Activated T-cell treated with anti-CD3 and anti-CD28 coated beads for 1 hour (primary cell): ENCODE data around the gene C19orf67.

Source experiments
- DNase-seq: peaks from one replicate; pipeline ENCODE4 v3.0.0-alpha.2; 2020; ENCODE audit warnings: low read depth

The C19orf67 gene

GRCh38 chr19:14107581-14108461 is 22.2 kb upstream of the C19orf67 start:
- no peak for DNase-seq

DNA sequence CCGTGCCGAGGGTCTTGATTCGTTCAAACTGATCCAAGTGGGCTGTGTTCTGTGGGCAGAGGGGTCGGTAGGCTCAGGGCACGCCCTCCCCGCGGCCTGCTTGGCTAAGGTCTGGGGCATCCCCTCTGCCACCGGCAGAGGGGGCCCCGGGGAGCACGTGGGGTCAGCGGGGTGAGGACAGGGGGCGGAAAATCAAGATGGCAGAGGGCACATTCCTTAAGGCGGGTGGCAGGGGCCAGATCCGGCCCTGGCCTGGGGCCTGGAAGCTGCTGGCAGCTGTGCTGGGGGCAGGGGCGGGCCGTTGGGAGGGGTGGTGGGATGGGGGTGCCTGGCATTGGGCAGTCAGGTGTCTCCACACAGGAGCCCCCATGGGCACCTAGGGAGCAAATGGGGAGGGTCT is 21.3 kb upstream of the C19orf67 start:
- no peak for DNase-seq

- DNase-seq: no peak
Measured at GRCh38 chr19:14105680-14106079, 20.1 kb upstream of the C19orf67 start.

GRCh38 chr19:14103310-14103709 is 17.7 kb upstream of the C19orf67 start:
- DNase-seq: no peak

- DNase-seq: no peak
Measured at GRCh38 chr19:14102756-14103155, 17.2 kb upstream of the C19orf67 start.

GRCh38 chr19:14102102-14102696 is 16.6 kb upstream of the C19orf67 start:
- DNase-seq: no peak

DNA sequence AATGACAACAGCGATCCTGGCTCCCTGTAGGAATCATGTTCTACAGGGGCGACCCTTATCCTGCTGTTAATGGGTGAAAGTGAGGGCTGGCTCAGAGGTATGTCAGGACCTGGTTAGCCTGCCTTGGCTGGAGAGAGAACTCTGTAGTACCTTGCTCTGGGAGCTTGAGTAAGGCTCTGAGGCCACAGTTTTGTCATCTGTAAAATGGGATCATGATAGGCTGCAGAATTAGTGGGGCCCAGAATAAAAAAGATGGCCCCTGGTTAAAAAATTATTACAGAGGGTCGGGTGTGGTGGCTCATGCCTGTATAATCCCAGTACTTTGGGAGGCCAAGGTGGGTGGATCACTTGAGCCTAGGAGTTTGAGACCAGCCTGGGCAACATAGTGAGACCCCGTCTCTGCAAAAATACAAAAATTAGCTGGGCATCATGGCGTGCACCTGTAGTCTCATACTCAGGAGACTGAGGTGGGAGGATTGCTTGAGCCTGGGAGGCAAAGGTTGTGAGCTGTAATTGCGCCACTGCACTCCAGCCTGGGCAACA is 15.5 kb upstream of the C19orf67 start:
- DNase-seq: no peak

DNA sequence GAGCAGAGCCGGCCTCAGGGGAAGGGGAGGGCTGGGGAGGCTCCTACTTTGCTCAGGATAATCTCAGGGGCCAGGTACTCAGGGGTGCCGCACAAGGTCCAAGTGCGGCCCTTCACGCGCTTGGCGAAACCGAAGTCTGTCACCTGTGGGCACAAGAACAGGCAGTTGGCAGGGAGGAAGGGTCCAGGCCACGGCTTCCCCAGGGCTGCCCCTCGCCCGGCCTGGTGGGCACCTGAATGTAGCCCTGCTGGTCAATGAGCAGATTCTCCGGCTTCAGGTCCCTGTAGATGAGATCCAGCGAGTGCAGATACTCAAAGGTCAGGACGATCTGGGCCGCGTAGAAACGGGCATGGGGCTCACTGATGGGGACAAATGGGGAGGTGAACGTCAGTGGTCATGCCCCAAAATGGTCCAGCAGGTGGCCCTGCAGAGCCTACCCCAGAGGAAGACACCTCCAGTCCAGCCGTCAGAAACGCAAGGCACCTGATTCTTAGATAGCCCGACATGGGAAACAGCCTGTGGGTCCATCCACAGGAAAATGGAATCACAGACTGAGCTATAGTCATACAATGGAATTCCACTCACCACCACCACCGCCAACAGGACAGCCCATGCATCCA is 12.1 kb upstream of the C19orf67 start:
- no peak for DNase-seq

- no peak for DNase-seq
Measured at GRCh38 chr19:14096272-14096992, 10.8 kb upstream of the C19orf67 start.

GRCh38 chr19:14094854-14095253 is 9.3 kb upstream of the C19orf67 start:
- no peak for DNase-seq

GRCh38 chr19:14093117-14093823 is 7.7 kb upstream of the C19orf67 start:
- DNase-seq: no peak

DNA sequence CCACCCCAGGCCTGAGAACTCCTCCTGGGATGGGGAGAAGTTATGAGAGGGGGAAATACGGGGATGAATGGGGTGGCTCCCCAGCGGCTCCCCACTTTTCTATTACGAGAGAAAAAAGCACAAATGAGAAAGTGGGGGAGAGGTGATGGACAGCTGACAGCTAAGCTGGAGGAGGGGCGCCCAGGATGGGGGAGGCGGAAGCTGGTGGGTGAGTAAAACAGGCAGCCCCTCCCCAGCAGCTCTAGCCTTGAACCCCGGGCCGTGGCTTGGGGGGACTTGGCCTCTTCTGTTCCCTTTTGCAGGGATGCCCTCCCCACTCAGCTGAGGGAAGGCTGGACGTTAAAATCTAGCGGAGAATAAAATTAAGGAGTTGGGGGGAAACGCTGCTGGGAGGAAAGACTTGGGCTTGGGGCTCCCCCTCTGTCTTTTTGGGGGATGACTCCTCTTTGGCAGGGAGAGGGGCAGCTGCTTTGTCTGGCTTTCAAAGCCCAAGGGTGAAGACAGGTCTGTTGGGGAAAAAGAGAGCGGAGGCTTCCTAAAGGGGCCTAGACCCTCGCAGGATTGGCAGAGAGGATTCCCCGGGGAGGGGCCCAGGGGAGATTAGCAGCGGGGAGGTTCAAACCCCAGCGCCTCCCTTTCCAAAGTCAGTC is 6.4 kb upstream of the C19orf67 start:
- DNase-seq: no peak

DNA sequence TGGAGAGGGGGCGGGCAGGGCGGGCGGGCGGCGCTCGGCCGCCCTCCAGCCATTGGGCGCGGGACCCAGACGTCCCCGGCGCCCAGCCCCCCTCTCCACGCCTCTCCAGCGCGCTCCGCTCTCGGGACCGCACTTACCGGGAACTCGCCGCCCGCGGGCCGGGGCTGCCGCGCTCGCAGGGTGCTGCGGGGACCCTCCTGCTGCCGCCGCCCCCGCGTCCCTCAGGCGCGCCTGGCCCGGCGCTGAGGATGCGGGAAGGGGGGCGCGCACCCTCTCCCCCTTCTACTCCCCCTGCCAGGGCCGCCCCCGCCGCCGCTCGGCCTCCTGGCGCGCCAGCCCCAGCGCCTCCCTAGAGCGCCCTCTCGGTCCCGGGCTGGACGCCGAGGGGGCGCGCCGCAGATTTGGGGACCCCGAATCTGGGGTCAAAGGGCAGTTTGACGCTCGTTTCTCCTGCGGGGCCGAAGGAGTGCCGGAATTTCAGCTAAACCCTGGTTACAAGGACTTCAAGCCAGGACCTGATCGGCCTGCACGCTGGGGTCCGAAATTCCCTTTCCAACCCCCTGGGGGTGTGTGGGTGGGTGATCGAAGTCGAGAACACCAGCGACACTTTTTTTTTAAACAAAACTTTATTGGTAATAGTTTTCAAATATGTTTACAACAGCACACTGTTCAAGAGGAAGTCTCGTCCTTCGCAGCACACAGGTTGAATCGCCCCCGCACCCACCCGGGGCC is 5.7 kb upstream of the C19orf67 start:
- no peak for DNase-seq

- peak; percentile 85 for DNase-seq
Measured at GRCh38 chr19:14090509-14091080, 5.0 kb upstream of the C19orf67 start, which contains the start of gene SAMD1. Gene SAMD1, minus strand, starts transcription at chr19:14090751.

GRCh38 chr19:14089662-14090508 is 4.3 kb upstream of the C19orf67 start:
- DNase-seq: no peak

DNA sequence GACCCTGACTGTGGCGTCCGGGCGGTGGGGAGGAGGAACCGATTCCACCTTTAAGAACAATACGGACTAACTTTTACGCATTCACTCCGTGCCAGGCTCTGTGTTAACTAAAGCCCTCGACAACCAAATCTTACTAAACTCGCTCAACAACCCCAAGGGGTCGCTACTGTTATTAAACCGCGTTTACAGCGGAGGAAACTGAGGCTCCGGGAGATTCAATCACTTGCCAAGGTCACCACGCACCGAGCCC is 3.8 kb upstream of the C19orf67 start:
- DNase-seq: no peak

- DNase-seq: no peak
Measured at GRCh38 chr19:14088634-14089411, 3.2 kb upstream of the C19orf67 start.

- no peak for DNase-seq
Measured at GRCh38 chr19:14086098-14086497, 515 bp upstream of the C19orf67 start.

GRCh38 chr19:14082675-14082960 is 3.0 kb downstream of the C19orf67 start:
- DNase-seq: no peak
